ENCODE data around the gene ARAP1.

DNA sequence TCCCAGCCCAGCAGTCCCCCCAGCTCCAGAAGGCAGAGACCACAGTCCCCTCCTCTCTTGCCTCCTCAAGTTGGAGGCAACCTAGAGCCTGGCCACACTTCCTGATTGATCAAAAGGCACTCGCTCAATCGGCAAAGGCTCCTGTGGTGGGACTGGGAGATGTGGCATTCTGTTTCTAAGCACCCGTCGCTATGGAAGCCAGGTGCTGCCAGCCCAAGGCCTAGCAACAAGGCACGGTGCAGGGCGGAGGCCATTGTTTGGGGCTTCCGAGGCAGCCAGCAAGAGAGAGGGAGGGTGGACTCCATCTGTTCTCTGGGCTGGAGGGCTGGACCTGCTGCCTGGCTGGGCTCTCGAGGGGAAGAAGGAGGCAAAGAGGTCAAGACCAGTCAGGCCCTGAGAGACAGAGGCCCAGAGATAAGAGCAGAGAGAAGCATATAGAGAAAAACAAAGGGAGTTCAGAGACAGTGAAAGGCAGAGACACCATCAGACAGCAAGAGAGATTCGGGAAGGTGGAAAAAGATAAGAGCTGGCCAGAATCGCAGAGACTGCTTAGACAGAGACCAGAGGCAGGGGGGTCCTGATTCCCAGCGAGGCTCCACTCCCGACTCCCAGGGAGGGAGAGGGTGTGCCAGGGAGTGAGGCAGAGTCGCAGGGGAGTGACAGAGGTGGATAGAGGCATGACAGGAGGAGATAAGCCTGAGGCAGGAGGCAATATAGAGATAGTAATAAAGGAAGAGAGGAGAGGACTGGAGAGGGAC lies 99.2 kb downstream of the ARAP1 start:
- TF ChIP-seq, protein P1, sequence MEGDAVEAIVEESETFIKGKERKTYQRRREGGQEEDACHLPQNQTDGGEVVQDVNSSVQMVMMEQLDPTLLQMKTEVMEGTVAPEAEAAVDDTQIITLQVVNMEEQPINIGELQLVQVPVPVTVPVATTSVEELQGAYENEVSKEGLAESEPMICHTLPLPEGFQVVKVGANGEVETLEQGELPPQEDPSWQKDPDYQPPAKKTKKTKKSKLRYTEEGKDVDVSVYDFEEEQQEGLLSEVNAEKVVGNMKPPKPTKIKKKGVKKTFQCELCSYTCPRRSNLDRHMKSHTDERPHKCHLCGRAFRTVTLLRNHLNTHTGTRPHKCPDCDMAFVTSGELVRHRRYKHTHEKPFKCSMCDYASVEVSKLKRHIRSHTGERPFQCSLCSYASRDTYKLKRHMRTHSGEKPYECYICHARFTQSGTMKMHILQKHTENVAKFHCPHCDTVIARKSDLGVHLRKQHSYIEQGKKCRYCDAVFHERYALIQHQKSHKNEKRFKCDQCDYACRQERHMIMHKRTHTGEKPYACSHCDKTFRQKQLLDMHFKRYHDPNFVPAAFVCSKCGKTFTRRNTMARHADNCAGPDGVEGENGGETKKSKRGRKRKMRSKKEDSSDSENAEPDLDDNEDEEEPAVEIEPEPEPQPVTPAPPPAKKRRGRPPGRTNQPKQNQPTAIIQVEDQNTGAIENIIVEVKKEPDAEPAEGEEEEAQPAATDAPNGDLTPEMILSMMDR (conservative IDR thresholded peaks at IDR 0.05): no peak
- TF ChIP-seq EZH2 (IDR thresholded peaks at IDR 0.05; ENCODE audit: low read depth): no peak
